Breast epithelium (tissue), 3 donors: ENCODE results near the gene ALKBH5.

ENCODE experiments used
- CTCF ChIP-seq, 3 donors: fragments of 450-650 bp; IDR thresholded peaks; one replicate each; pipeline ENCODE4 v1.5.1; 2016 to 2017; ENCODE audit warnings: antibody characterized with exemption in 3 of 3, mild to moderate bottlenecking in 3 of 3, moderate library complexity in 3 of 3
- POLR2A ChIP-seq: fragments of 450-650 bp; IDR thresholded peaks from one replicate; pipeline ENCODE4 v1.6.1; 2016; ENCODE audit warnings: antibody characterized with exemption, mild to moderate bottlenecking, moderate library complexity
- POLR2AphosphoS5 ChIP-seq, 3 donors: sonication (generic); formaldehyde crosslinking; IDR thresholded peaks; one replicate each; pipeline ENCODE4 v1.6.1; 2017; ENCODE audit warnings: antibody characterized with exemption in 3 of 3

- no peak for TF ChIP-seq POLR2AphosphoS5 (IDR thresholded peaks at IDR 0.05)
- no peak for TF ChIP-seq CTCF (IDR thresholded peaks at IDR 0.05)
- TF ChIP-seq POLR2A, result no peak
Observed at GRCh38 chr17:18163547-18163946, 20.1 kb upstream of the ALKBH5 start.
